B cell (primary cell): ENCODE measurements around the gene HIP1. TPM values are rescaled to one million over a fixed set of nuclear protein-coding genes. Genes with fewer than 3 reads are reported as not detected.
"Not testable (repeated sequence)": the region's sequence is repeated elsewhere in the genome, so short reads cannot be mapped to it uniquely, and the experiment has no call there.

Experiments
- ATAC-seq: fragments of 200-7000 bp; cut with Tn5 transposase; one replicate; pipeline ENCODE4 v1.10.0; 2021; ENCODE audit warnings: low read depth, mild to moderate bottlenecking, moderate number of reproducible peaks, moderate library complexity
- CTCF ChIA-PET: fragments of 350-600 bp; sonication (Branson Sonifier 250); formaldehyde crosslinking; loops from one replicate; lab custom pipeline; 2021; ENCODE audit warnings: antibody characterized with exemption, inconsistent platforms; lab: Charles Lee
- POLR2A ChIA-PET: fragments of 350-600 bp; sonication (Branson Sonifier 250); formaldehyde crosslinking; loops from one replicate; lab custom pipeline; 2021; ENCODE audit warnings: antibody characterized with exemption; lab: Charles Lee
- DNase-seq: peaks from one replicate; pipeline ENCODE4 v3.0.0; 2013
- H2AFZ ChIP-seq: 2 replicates; pipeline ENCODE4 v1.6.1; 2012; ENCODE audit warnings: mild to moderate bottlenecking, low read depth, low read length; ENCODE audit not compliant: insufficient read depth, poor library complexity, severe bottlenecking
- H3K27ac ChIP-seq, 2 donors: 1 replicate in 1 of 2; 2 replicates in 1 of 2; pipeline ENCODE4 v1.5.1; 2012 to 2013; ENCODE audit warnings: low read length in 2 of 2, mild to moderate bottlenecking in 2 of 2, moderate library complexity in 1 of 2
- H3K27me3 ChIP-seq, 4 experiments: fragments of 200-600 bp in 1 of 4; sonication (generic) in 1 of 4; replicated peaks in 1 of 4; 1 replicate in 2 of 4; 2 replicates in 2 of 4; pipeline versions ENCODE4 v1.6.1 to v1.7.0; 2013 to 2016; ENCODE audit warnings: low read length in 3 of 4, mild to moderate bottlenecking in 2 of 4, mixed read lengths in 1 of 4, moderate library complexity in 1 of 4; ENCODE audit not compliant: insufficient read depth in 4 of 4, control insufficient read depth in 3 of 4; ENCODE audit errors: control extremely low read depth in 1 of 4
- H3K36me3 ChIP-seq, 2 experiments: replicated peaks in 1 of 2; 1 replicate in 1 of 2; 2 replicates in 1 of 2; pipeline versions ENCODE4 v1.6.1 to v1.7.1; 2013; ENCODE audit warnings: low read length in 1 of 2; ENCODE audit not compliant: insufficient read depth in 2 of 2, control insufficient read depth in 1 of 2; ENCODE audit errors: control extremely low read depth in 1 of 2, extremely low read depth in 1 of 2
- H3K4me1 ChIP-seq, 2 donors: fragments of 200-600 bp in 1 of 2; sonication (generic) in 1 of 2; 1 replicate in 1 of 2; 2 replicates in 1 of 2; pipeline versions ENCODE4 v1.5.1 to v1.6.1; 2013 to 2017; ENCODE audit warnings: low read length in 2 of 2; ENCODE audit not compliant: control insufficient read depth in 2 of 2, insufficient read depth in 2 of 2
- H3K4me2 ChIP-seq: replicated peaks from 2 replicates; pipeline ENCODE3; 2012; ENCODE audit warnings: mild to moderate bottlenecking, low read depth, low read length; ENCODE audit not compliant: poor library complexity, severe bottlenecking
- H3K4me3 ChIP-seq, 5 experiments: fragments of 200-600 bp in 1 of 5; sonication (generic) in 1 of 5; 1 replicate in 3 of 5; 2 replicates in 2 of 5; pipeline versions ENCODE4 v1.5.1 to v1.7.0; 2011 to 2016; ENCODE audit warnings: low read length in 4 of 5, mild to moderate bottlenecking in 4 of 5, low read depth in 2 of 5, control low read depth in 1 of 5, moderate library complexity in 1 of 5; ENCODE audit not compliant: insufficient read depth in 1 of 5; ENCODE audit errors: control extremely low read depth in 1 of 5, extremely low read depth in 1 of 5
- H3K79me2 ChIP-seq: fragments of 200-600 bp; sonication (generic); one replicate; pipeline ENCODE4 v1.6.0; 2016; ENCODE audit warnings: low read length; ENCODE audit not compliant: control insufficient read depth, insufficient read depth
- H3K9ac ChIP-seq: fragments of 200-600 bp; sonication (generic); 2 replicates; pipeline ENCODE4 v1.6.1; 2017; ENCODE audit warnings: mild to moderate bottlenecking, low read length, moderate library complexity
- H3K9me3 ChIP-seq, 3 donors: one replicate each; pipeline versions ENCODE4 v1.6.1 to v1.7.1; 2013; ENCODE audit warnings: low read length in 2 of 3; ENCODE audit not compliant: control insufficient read depth in 2 of 3, insufficient read depth in 1 of 3; ENCODE audit errors: control extremely low read depth in 1 of 3
- H4K20me1 ChIP-seq: 2 replicates; pipeline ENCODE4 v1.6.0; 2012; ENCODE audit warnings: mild to moderate bottlenecking, low read length; ENCODE audit not compliant: insufficient read depth, control insufficient read depth, poor library complexity, severe bottlenecking
- H3K27ac Mint-ChIP-seq: one replicate; pipeline ENCODE4 v1.8.0; 2021; ENCODE audit warnings: mixed read lengths
- H3K27me3 Mint-ChIP-seq: one replicate; pipeline ENCODE4 v1.8.0; 2021; ENCODE audit warnings: mixed read lengths
- H3K4me1 Mint-ChIP-seq: one replicate; pipeline ENCODE4 v1.8.0; 2021; ENCODE audit warnings: mixed read lengths
- H3K4me3 Mint-ChIP-seq: one replicate; pipeline ENCODE4 v1.8.0; 2021; ENCODE audit warnings: mixed read lengths
- H3K9me3 Mint-ChIP-seq: one replicate; pipeline ENCODE4 v1.8.0; 2022; ENCODE audit warnings: mixed read lengths; ENCODE audit not compliant: insufficient read depth
- CTCF ChIP-seq: fragments of 200-600 bp; IDR thresholded peaks from one replicate; pipeline ENCODE4 v1.8.0; 2022; ENCODE audit warnings: antibody characterized with exemption, mild to moderate bottlenecking
- EZH2 ChIP-seq: IDR thresholded peaks from 2 replicates; pipeline ENCODE4 v1.6.1; 2012; ENCODE audit warnings: borderline replicate concordance, low read depth, mild to moderate bottlenecking, moderate library complexity, low read length; ENCODE audit not compliant: insufficient read depth, poor library complexity, severe bottlenecking
- WGBS: methylation state at CpG from one replicate; pipeline ENCODE4 v1.1.5; 2013; ENCODE audit warnings: missing lambda C conversion rate; ENCODE audit not compliant: insufficient coverage; 5-methylcytosine and 5-hydroxymethylcytosine counted together
- intact Hi-C: fragments of 100-400 bp; cut with micrococcal nuclease; formaldehyde crosslinking; loops from one replicate; pipeline ENCODE4 v1.10.0; 2022
- polyA plus RNA-seq: library from polyadenylated mRNA; depleted of rRNA; stranded (reverse); fragments of >200 nt; gene quantifications from 2 replicates; pipeline ENCODE4 v1.2.3, GENCODE V29; 2012
- total RNA-seq, 2 donors: library from RNA; stranded (reverse); fragments of 120-200 nt in 1 of 2; gene quantifications; 1 replicate in 1 of 2; 2 replicates in 1 of 2; pipeline versions ENCODE4 v1.2.3 to v1.2.4, GENCODE V29; 2013 to 2022

Gene HIP1
- total and polyA plus RNA-seq, 2 donors (not counting 1 experiment from before 2014, with no cell fraction given) = 6.5 to 16.7 TPM

- H3K4me3 ChIP-seq, H3K36me3 ChIP-seq, ATAC-seq, H2AFZ ChIP-seq, H3K27ac Mint-ChIP-seq, CTCF ChIA-PET, H4K20me1 ChIP-seq, H3K79me2 ChIP-seq, H3K4me2 ChIP-seq, H3K27me3 Mint-ChIP-seq, H3K4me3 Mint-ChIP-seq, H3K9me3 Mint-ChIP-seq, intact Hi-C loops, H3K27ac ChIP-seq, H3K27me3 ChIP-seq, H3K9ac ChIP-seq, H3K9me3 ChIP-seq, DNase-seq: not testable (repeated sequence)
- H3K4me1 ChIP-seq = peaks cover 22 to 31% of the 10 kb centered on the region in 2 donors
- H3K4me1 Mint-ChIP-seq = peaks cover 43% of the 10 kb centered on the region
- WGBS = 100% methylated on average over 1 of the region's 6 CpGs
- POLR2A ChIA-PET = interaction anchor here (0.7 kb wide), 1 partner anchor 55 kb away, joined by 4 read pairs; no protein-coding TSS in a partner anchor
Measured at GRCh38 chr7:75693668-75694067, 45.1 kb downstream of the HIP1 start.

GRCh38 chr7:75691793-75692543, 46.8 kb downstream of the HIP1 start:
- DNase-seq (no peak), ATAC-seq (no peak)
- Histone ChIP-seq H3K4me1 (peaks cover 34 to 37% of the 10 kb centered on the region in 2 donors), H3K27me3 (peaks cover 0 to 5% (median 0%) of the 10 kb centered on the region in 4 experiments), H3K27ac (no peak overlapping the region), H4K20me1 (no peaks in the 10 kb centered on the region), H3K9ac (no peak overlapping the region), H3K36me3 (no peaks in the 10 kb centered on the region), H3K9me3 (no peaks in the 10 kb centered on the region), H3K79me2 (no peaks in the 10 kb centered on the region), H3K4me2 (no peak overlapping the region), H2AFZ (no peak overlapping the region), H3K4me3 (no peak overlapping the region)
- ChIA-PET POLR2A (interaction anchor here (0.6 kb wide), 1 partner anchor 82 kb away, joined by 5 read pairs; no protein-coding TSS in a partner anchor), CTCF (no interaction called here)
- H3K4me1 Mint-ChIP-seq = peaks cover 48% of the 10 kb centered on the region
- H3K27me3 Mint-ChIP-seq = peaks cover 5% of the 10 kb centered on the region
- TF ChIP-seq CTCF (no peak), EZH2 (no peak)
- 75% methylated on average over 2 of the region's 4 CpGs for WGBS
- H3K27ac Mint-ChIP-seq = peak overlapping the region; percentile 77
- H3K4me3 Mint-ChIP-seq = peak overlapping the region; percentile 16
- no peaks in the 10 kb centered on the region for H3K9me3 Mint-ChIP-seq
- intact Hi-C loops = no loop called here
